Left lung (tissue), 10 donors: ENCODE measurements around the gene SLC6A13. TPM values are rescaled to one million over a fixed set of nuclear protein-coding genes. Genes with fewer than 3 reads are reported as not detected.

ENCODE experiments used
- ATAC-seq: fragments of 200-7000 bp; cut with Tn5 transposase; one replicate; pipeline ENCODE4 v1.9.1; 2020; ENCODE audit warnings: moderate library complexity
- DNase-seq, 4 donors: peaks; one replicate each; pipeline ENCODE4 v3.0.0-alpha.2; 2013 to 2020
- H3K27ac ChIP-seq, 2 donors: fragments of 200-600 bp; sonication (generic) in 1 of 2; one replicate each; pipeline versions ENCODE4 v1.5.0 to v1.8.0; 2020 to 2021
- H3K27me3 ChIP-seq, 2 donors: fragments of 200-600 bp; sonication (generic) in 1 of 2; one replicate each; pipeline versions ENCODE4 v1.5.0 to v1.8.0; 2020 to 2021
- H3K36me3 ChIP-seq, 2 donors: fragments of 200-600 bp; sonication (generic) in 1 of 2; one replicate each; pipeline versions ENCODE4 v1.5.0 to v1.8.0; 2020 to 2021
- H3K4me1 ChIP-seq, 2 donors: fragments of 200-600 bp; one replicate each; pipeline ENCODE4 v1.8.0; 2021
- H3K4me3 ChIP-seq, 2 donors: fragments of 200-600 bp; sonication (generic) in 1 of 2; one replicate each; pipeline versions ENCODE4 v1.5.0 to v1.8.0; 2020 to 2021; ENCODE audit warnings: mild to moderate bottlenecking in 1 of 2
- H3K9me3 ChIP-seq, 2 donors: fragments of 200-600 bp; sonication (generic) in 1 of 2; one replicate each; pipeline versions ENCODE4 v1.5.0 to v1.8.0; 2020 to 2021
- intact Hi-C, 2 donors: fragments of 100-400 bp; cut with DNase I; formaldehyde crosslinking; loops; one replicate each; pipeline versions ENCODE4 v1.11.2 to v1.14.2; 2022
- polyA plus RNA-seq, 6 donors: library from polyadenylated mRNA; unstranded; fragments of 120-200 nt; gene quantifications; one replicate each; pipeline ENCODE4 v1.2.1, GENCODE V29; 2013; ENCODE audit not compliant: insufficient read length in 6 of 6
- total RNA-seq, 2 donors: library from RNA; stranded (reverse); fragmentation: NEBNext Ultra II Directional; extraction: Animal tissue kit (Norgen Biotek cat#: 25700); gene quantifications; one replicate each; pipeline ENCODE4 v1.2.1, GENCODE V29; 2021
- TF ChIP-seq, protein P1 (sequence below), 2 donors: fragments of 200-600 bp; sonication (generic) in 1 of 2; IDR thresholded peaks; one replicate each; pipeline versions ENCODE4 v1.5.0 to v1.8.0; 2021; ENCODE audit warnings: antibody characterized with exemption in 2 of 2
- donor health status: DM: no; HTN: yes; CAD: no.
- donor health status: DM: no; HTN: no; CAD: no.

The SLC6A13 gene
- total and polyA plus RNA-seq, 8 donors = 0.79 to 4.1 (median 2.5) TPM

GRCh38 chr12:247271-247670 is 15.4 kb downstream of the SLC6A13 start:
- no peak overlapping the region for H3K4me3 ChIP-seq
- no peak overlapping the region for H3K27ac ChIP-seq
- peaks cover 0 to 15% of the 10 kb centered on the region in 2 donors for H3K27me3 ChIP-seq
- no peak for DNase-seq
- H3K9me3 ChIP-seq = peaks cover 0 to 22% of the 10 kb centered on the region in 2 donors
- no peaks in the 10 kb centered on the region for H3K4me1 ChIP-seq
- TF ChIP-seq, protein P1, sequence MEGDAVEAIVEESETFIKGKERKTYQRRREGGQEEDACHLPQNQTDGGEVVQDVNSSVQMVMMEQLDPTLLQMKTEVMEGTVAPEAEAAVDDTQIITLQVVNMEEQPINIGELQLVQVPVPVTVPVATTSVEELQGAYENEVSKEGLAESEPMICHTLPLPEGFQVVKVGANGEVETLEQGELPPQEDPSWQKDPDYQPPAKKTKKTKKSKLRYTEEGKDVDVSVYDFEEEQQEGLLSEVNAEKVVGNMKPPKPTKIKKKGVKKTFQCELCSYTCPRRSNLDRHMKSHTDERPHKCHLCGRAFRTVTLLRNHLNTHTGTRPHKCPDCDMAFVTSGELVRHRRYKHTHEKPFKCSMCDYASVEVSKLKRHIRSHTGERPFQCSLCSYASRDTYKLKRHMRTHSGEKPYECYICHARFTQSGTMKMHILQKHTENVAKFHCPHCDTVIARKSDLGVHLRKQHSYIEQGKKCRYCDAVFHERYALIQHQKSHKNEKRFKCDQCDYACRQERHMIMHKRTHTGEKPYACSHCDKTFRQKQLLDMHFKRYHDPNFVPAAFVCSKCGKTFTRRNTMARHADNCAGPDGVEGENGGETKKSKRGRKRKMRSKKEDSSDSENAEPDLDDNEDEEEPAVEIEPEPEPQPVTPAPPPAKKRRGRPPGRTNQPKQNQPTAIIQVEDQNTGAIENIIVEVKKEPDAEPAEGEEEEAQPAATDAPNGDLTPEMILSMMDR (IDR thresholded peaks at IDR 0.05) = no peak
- no peaks in the 10 kb centered on the region for H3K36me3 ChIP-seq
- ATAC-seq = no peak
- intact Hi-C loops = no loop called here

GRCh38 chr12:243381-243780 is 19.3 kb downstream of the SLC6A13 start:
- intact Hi-C loops = no loop called here
- no peak overlapping the region for H3K4me3 ChIP-seq
- H3K9me3 ChIP-seq = peaks cover 0 to 22% of the 10 kb centered on the region in 2 donors
- H3K27me3 ChIP-seq = peaks cover 0 to 18% of the 10 kb centered on the region in 2 donors
- TF ChIP-seq, protein P1 (IDR thresholded peaks at IDR 0.05) = no peak
- no peak for ATAC-seq
- no peak for DNase-seq
- no peaks in the 10 kb centered on the region for H3K4me1 ChIP-seq
- H3K27ac ChIP-seq = no peak overlapping the region
- no peaks in the 10 kb centered on the region for H3K36me3 ChIP-seq

- no peak for ATAC-seq
- TF ChIP-seq, protein P1 (IDR thresholded peaks at IDR 0.05) = no peak
- Histone ChIP-seq H3K4me3 (no peak overlapping the region), H3K36me3 (no peaks in the 10 kb centered on the region), H3K27me3 (peaks cover 0 to 23% of the 10 kb centered on the region in 2 donors), H3K4me1 (no peaks in the 10 kb centered on the region), H3K27ac (no peak overlapping the region), H3K9me3 (peaks cover 0 to 15% of the 10 kb centered on the region in 2 donors)
- intact Hi-C loops = no loop called here
- no peak for DNase-seq
These were observed 20.1 kb downstream of the SLC6A13 start for GRCh38 chr12:242496-242895.

- no peak for ATAC-seq
- Histone ChIP-seq H3K9me3 (peaks cover 0 to 15% of the 10 kb centered on the region in 2 donors), H3K4me1 (no peaks in the 10 kb centered on the region), H3K4me3 (no peak overlapping the region), H3K27me3 (peaks cover 0 to 23% of the 10 kb centered on the region in 2 donors), H3K36me3 (no peaks in the 10 kb centered on the region), H3K27ac (no peak overlapping the region)
- intact Hi-C loops = no loop called here
- TF ChIP-seq, protein P1 (IDR thresholded peaks at IDR 0.05) = no peak
- no peak for DNase-seq
These were observed 21.4 kb downstream of the SLC6A13 start for GRCh38 chr12:241266-241665.

GRCh38 chr12:240566-240965 is 22.1 kb downstream of the SLC6A13 start:
- no peak overlapping the region for H3K4me3 ChIP-seq
- peaks cover 0 to 23% of the 10 kb centered on the region in 2 donors for H3K27me3 ChIP-seq
- TF ChIP-seq, protein P1 (IDR thresholded peaks at IDR 0.05) = no peak
- no peak for ATAC-seq
- no peak for DNase-seq
- no peak overlapping the region for H3K27ac ChIP-seq
- H3K4me1 ChIP-seq = no peaks in the 10 kb centered on the region
- no peaks in the 10 kb centered on the region for H3K36me3 ChIP-seq
- peaks cover 0 to 18% of the 10 kb centered on the region in 2 donors for H3K9me3 ChIP-seq
- intact Hi-C loops = no loop called here
